Measurements from ENCODE around the gene KANSL2.
A peak's percentile ranks its signal among the peaks of the same experiment; 100 is the strongest.
"Not testable (repeated sequence)": the region's sequence is repeated elsewhere in the genome, so short reads cannot be mapped to it uniquely, and the experiment has no call there.

The KANSL2 gene

GRCh38 chr12:48686037-48686595, 4.1 kb upstream of the KANSL2 start:
- no peaks in the 10 kb centered on the region for H3K4me1 ChIP-seq (ENCODE audit: control insufficient read depth, insufficient read depth, low read length)
- H3K27me3 ChIP-seq (ENCODE audit: control insufficient read depth, insufficient read depth, low read length), result no peaks in the 10 kb centered on the region
- no peak overlapping the region for H3K27ac ChIP-seq (ENCODE audit: low read length)
- H3K4me3 ChIP-seq (ENCODE audit: low read length), result no peak overlapping the region
- WGBS (ENCODE audit: insufficient coverage, insufficient read length), result no CpG with 5 or more reads among the region's 3 CpGs
- peaks cover 2% of the 10 kb centered on the region; the same call in 1 of the 2 replicates for H3K36me3 ChIP-seq (ENCODE audit: control insufficient read depth, insufficient read depth, low read length)
- DNase-seq (ENCODE audit: low read depth, low spot score), result no peak
- no peaks in the 10 kb centered on the region for H3K9me3 ChIP-seq (ENCODE audit: control insufficient read depth, insufficient read depth, low read length)

- peaks cover 2% of the 10 kb centered on the region; the same call in 1 of the 2 replicates for H3K4me1 ChIP-seq (ENCODE audit: control insufficient read depth, insufficient read depth, low read length)
- no peaks in the 10 kb centered on the region for H3K9me3 ChIP-seq (ENCODE audit: control insufficient read depth, insufficient read depth, low read length)
- WGBS (ENCODE audit: insufficient coverage, insufficient read length), result no CpG with 5 or more reads among the region's 4 CpGs
- no peak for DNase-seq (ENCODE audit: low read depth, low spot score)
- H3K27ac ChIP-seq (ENCODE audit: low read length), result no peak overlapping the region
- no peak overlapping the region for H3K4me3 ChIP-seq (ENCODE audit: low read length)
- H3K36me3 ChIP-seq (ENCODE audit: control insufficient read depth, insufficient read depth, low read length), result peaks cover 6% of the 10 kb centered on the region; the same call in 1 of the 2 replicates
- no peaks in the 10 kb centered on the region for H3K27me3 ChIP-seq (ENCODE audit: control insufficient read depth, insufficient read depth, low read length)
These were observed 1.5 kb upstream of the KANSL2 start for GRCh38 chr12:48683534-48683933.

DNA sequence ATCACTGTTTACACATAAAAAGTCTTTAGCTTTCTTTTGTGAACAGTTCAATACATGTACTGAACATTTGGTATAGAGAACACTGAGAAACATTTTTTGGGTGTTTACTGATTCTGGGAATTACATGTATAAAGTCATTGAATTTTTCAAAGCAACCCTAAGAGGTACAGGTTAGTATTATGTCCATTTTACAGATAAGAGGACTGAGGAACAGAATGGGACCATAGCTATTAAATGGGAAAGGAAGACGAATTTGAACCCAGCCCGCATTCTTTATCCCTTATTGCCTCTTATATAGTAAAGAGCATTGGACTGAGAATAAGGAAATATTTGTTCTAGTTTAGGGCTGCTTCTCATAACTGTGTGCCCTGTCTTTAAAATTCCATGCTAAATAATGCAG, 889 bp upstream of the KANSL2 start:
- Histone ChIP-seq H3K36me3 (ENCODE audit: control insufficient read depth, insufficient read depth, low read length) (peaks cover 6% of the 10 kb centered on the region; the same call in 1 of the 2 replicates), H3K9me3 (ENCODE audit: control insufficient read depth, insufficient read depth, low read length) (no peaks in the 10 kb centered on the region), H3K27ac (ENCODE audit: low read length) (no peak overlapping the region), H3K4me3 (ENCODE audit: low read length) (no peak overlapping the region), H3K27me3 (ENCODE audit: control insufficient read depth, insufficient read depth, low read length) (no peaks in the 10 kb centered on the region), H3K4me1 (ENCODE audit: control insufficient read depth, insufficient read depth, low read length) (peaks cover 2% of the 10 kb centered on the region; the same call in 1 of the 2 replicates)
- DNase-seq (ENCODE audit: low read depth, low spot score), result no peak
- WGBS (ENCODE audit: insufficient coverage, insufficient read length), result no CpG with 5 or more reads among the region's 2 CpGs

DNA sequence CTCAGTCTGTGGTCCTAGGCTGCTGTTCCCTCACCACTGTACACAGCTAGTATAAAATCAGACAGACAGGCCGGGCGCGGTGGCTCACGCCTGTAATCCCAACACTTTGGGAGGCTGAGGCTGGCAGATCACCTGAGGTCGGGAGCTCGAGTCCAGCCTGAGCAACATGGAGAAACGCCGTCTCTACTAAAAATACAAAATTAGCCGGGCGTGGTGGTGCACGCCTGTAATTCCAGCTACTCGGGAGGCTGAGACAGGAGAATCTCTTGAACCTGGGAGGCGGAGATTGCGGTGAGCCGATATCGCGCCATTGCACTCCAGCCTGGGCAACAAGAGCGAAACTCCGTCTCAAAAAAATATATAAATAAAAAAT, 481 bp upstream of the KANSL2 start:
- not testable (repeated sequence) for H3K27ac ChIP-seq (ENCODE audit: low read length); H3K4me1 ChIP-seq (ENCODE audit: control insufficient read depth, insufficient read depth, low read length); H3K9me3 ChIP-seq (ENCODE audit: control insufficient read depth, insufficient read depth, low read length); H3K36me3 ChIP-seq (ENCODE audit: control insufficient read depth, insufficient read depth, low read length); DNase-seq (ENCODE audit: low read depth, low spot score); H3K27me3 ChIP-seq (ENCODE audit: control insufficient read depth, insufficient read depth, low read length)
- no CpG with 5 or more reads among the region's 19 CpGs for WGBS (ENCODE audit: insufficient coverage, insufficient read length)
- H3K4me3 ChIP-seq (ENCODE audit: low read length), result peak overlapping the region; percentile 95; the same call in 1 of the 2 replicates

GRCh38 chr12:48681399-48681709, 684 bp downstream of the KANSL2 start:
- Histone ChIP-seq H3K4me3 (ENCODE audit: low read length) (peak overlapping the region; percentile 95), H3K36me3 (ENCODE audit: control insufficient read depth, insufficient read depth, low read length) (peaks cover 6% of the 10 kb centered on the region; the same call in 1 of the 2 replicates), H3K27ac (ENCODE audit: low read length) (no peak overlapping the region), H3K4me1 (ENCODE audit: control insufficient read depth, insufficient read depth, low read length) (peaks cover 2% of the 10 kb centered on the region; the same call in 1 of the 2 replicates), H3K27me3 (ENCODE audit: control insufficient read depth, insufficient read depth, low read length) (no peaks in the 10 kb centered on the region), H3K9me3 (ENCODE audit: control insufficient read depth, insufficient read depth, low read length) (no peaks in the 10 kb centered on the region)
- no peak for DNase-seq (ENCODE audit: low read depth, low spot score)
- WGBS (ENCODE audit: insufficient coverage, insufficient read length), result no CpG with 5 or more reads among the region's 11 CpGs

DNA sequence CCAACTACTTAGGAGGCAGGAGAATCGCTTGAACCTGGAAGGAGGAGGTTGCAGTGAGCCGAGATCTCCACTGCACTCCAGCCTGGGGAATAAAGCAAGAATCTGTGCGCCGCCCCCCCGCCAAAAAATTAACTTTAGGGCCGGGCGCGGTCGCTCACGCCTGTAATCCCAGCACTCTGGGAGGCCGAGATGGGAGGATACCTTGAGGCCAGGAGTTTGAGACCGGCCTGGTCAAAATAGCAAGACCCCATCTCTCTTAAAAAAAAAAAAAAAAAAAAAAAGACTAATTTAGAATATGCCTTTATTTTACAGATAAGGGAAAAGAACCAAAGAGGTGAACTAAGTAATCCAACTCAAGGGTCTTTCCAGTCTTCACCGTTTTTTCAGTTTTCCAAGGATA, 1.2 kb downstream of the KANSL2 start:
- Histone ChIP-seq H3K9me3 (ENCODE audit: control insufficient read depth, insufficient read depth, low read length) (no peaks in the 10 kb centered on the region), H3K36me3 (ENCODE audit: control insufficient read depth, insufficient read depth, low read length) (peaks cover 10% of the 10 kb centered on the region; the same call in 1 of the 2 replicates), H3K4me1 (ENCODE audit: control insufficient read depth, insufficient read depth, low read length) (peaks cover 2% of the 10 kb centered on the region; the same call in 1 of the 2 replicates), H3K27ac (ENCODE audit: low read length) (no peak overlapping the region), H3K27me3 (ENCODE audit: control insufficient read depth, insufficient read depth, low read length) (no peaks in the 10 kb centered on the region), H3K4me3 (ENCODE audit: low read length) (peak overlapping the region; percentile 95; the same call in 1 of the 2 replicates)
- DNase-seq (ENCODE audit: low read depth, low spot score), result no peak
- WGBS (ENCODE audit: insufficient coverage, insufficient read length), result no CpG with 5 or more reads among the region's 13 CpGs

DNA sequence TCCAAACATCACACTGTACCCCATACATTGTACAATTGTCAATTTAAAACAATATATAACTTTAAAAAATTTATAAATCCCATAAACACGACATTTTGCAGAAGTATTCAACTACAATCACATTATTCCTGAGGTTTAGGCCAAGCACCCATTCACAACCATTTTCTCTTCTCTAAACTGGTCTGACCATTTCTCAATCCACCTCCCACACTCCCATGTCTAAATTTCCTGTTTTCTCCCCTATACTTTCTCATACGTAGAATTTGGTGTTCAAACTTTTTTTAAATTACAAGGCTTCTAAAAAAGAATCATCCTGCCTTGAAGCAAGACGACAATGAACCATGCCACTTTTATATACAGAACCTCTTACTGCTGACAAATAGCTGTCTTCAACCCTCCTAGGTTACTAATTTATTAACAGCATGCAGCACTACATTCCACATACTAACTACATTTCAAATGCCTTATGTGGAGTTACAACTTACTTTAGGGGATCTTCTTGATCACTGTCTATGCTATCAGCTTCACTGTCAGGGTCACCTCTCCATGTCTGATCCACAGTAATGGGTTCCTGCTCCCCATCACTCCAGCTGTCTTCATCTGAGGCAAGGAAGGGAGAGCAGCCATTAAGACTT, 3.4 kb downstream of the KANSL2 start:
- Histone ChIP-seq H3K27ac (ENCODE audit: low read length) (no peak overlapping the region), H3K9me3 (ENCODE audit: control insufficient read depth, insufficient read depth, low read length) (no peaks in the 10 kb centered on the region), H3K4me1 (ENCODE audit: control insufficient read depth, insufficient read depth, low read length) (peaks cover 2% of the 10 kb centered on the region; the same call in 1 of the 2 replicates), H3K4me3 (ENCODE audit: low read length) (no peak overlapping the region), H3K36me3 (ENCODE audit: control insufficient read depth, insufficient read depth, low read length) (peaks cover 10% of the 10 kb centered on the region; the same call in 1 of the 2 replicates), H3K27me3 (ENCODE audit: control insufficient read depth, insufficient read depth, low read length) (no peaks in the 10 kb centered on the region)
- WGBS (ENCODE audit: insufficient coverage, insufficient read length), result 100% methylated on average over 1 of the region's 3 CpGs
- no peak for DNase-seq (ENCODE audit: low read depth, low spot score)

DNA sequence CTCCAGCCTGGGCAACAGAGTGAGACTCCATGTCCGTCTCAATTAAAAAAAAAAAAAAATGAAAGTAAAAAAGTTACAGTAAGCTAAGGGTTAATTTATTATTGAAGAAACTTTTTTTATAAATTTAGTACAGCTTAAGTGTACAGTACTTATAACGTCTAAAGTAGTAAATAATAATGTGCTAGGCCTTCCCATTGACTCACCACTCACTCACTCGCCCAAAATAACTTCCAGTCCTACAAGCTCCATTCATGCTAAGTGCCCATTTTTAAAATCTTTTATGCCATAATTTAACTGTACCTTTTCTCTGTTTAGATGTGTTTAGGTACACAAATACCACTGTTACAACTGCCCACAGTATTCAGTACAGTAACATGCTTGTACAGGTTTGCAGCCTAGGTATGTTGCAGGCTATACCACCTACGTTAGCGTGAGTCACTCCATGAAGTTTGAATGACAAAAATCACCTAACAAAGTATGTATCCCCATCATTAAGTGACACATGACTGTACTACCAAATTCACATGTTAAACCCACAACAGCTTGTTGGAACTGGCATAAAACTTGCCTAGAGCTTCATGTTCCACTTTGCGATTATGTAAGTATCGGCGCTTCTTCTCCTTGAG, 10.7 kb downstream of the KANSL2 start:
- Histone ChIP-seq H3K4me1 (ENCODE audit: control insufficient read depth, insufficient read depth, low read length) (no peaks in the 10 kb centered on the region), H3K27me3 (ENCODE audit: control insufficient read depth, insufficient read depth, low read length) (no peaks in the 10 kb centered on the region), H3K27ac (ENCODE audit: low read length) (no peak overlapping the region), H3K4me3 (ENCODE audit: low read length) (no peak overlapping the region), H3K9me3 (ENCODE audit: control insufficient read depth, insufficient read depth, low read length) (no peaks in the 10 kb centered on the region), H3K36me3 (ENCODE audit: control insufficient read depth, insufficient read depth, low read length) (peaks cover 32% of the 10 kb centered on the region; the same call in 1 of the 2 replicates)
- no peak for DNase-seq (ENCODE audit: low read depth, low spot score)
- WGBS (ENCODE audit: insufficient coverage, insufficient read length), result no CpG with 5 or more reads among the region's 8 CpGs

- Histone ChIP-seq H3K27me3 (ENCODE audit: control insufficient read depth, insufficient read depth, low read length) (no peaks in the 10 kb centered on the region), H3K9me3 (ENCODE audit: control insufficient read depth, insufficient read depth, low read length) (no peaks in the 10 kb centered on the region), H3K4me1 (ENCODE audit: control insufficient read depth, insufficient read depth, low read length) (no peaks in the 10 kb centered on the region; the same call in 1 of the 2 replicates), H3K27ac (ENCODE audit: low read length) (no peak overlapping the region), H3K36me3 (ENCODE audit: control insufficient read depth, insufficient read depth, low read length) (peaks cover 29% of the 10 kb centered on the region; the same call in 1 of the 2 replicates), H3K4me3 (ENCODE audit: low read length) (no peak overlapping the region)
- DNase-seq (ENCODE audit: low read depth, low spot score), result no peak
- no CpG with 5 or more reads among the region's 14 CpGs for WGBS (ENCODE audit: insufficient coverage, insufficient read length)
These were observed 13.0 kb downstream of the KANSL2 start for GRCh38 chr12:48668996-48669395.

- H3K4me1 ChIP-seq (ENCODE audit: control insufficient read depth, insufficient read depth, low read length), result no peaks in the 10 kb centered on the region; the same call in 1 of the 2 replicates
- no peak for DNase-seq (ENCODE audit: low read depth, low spot score)
- WGBS (ENCODE audit: insufficient coverage, insufficient read length), result no CpG with 5 or more reads among the region's 4 CpGs
- no peaks in the 10 kb centered on the region for H3K27me3 ChIP-seq (ENCODE audit: control insufficient read depth, insufficient read depth, low read length)
- H3K36me3 ChIP-seq (ENCODE audit: control insufficient read depth, insufficient read depth, low read length), result peaks cover 18% of the 10 kb centered on the region
- no peaks in the 10 kb centered on the region for H3K9me3 ChIP-seq (ENCODE audit: control insufficient read depth, insufficient read depth, low read length)
- no peak overlapping the region for H3K27ac ChIP-seq (ENCODE audit: low read length)
- H3K4me3 ChIP-seq (ENCODE audit: low read length), result no peak overlapping the region
These were observed 22.2 kb downstream of the KANSL2 start for GRCh38 chr12:48659863-48660262.

Measured in iPS DF 6.9 (cell line).